ENCODE measurements around the gene MRPS33. TPM values are rescaled to one million over a fixed set of nuclear protein-coding genes. Genes with fewer than 3 reads are reported as not detected.

MRPS33 gene
- total and polyA plus RNA-seq, 2 of the 8 experiments (the other 6 are each of a cell fraction or from before 2014, with no cell fraction given) = 22.9 to 62.6 TPM

DNA sequence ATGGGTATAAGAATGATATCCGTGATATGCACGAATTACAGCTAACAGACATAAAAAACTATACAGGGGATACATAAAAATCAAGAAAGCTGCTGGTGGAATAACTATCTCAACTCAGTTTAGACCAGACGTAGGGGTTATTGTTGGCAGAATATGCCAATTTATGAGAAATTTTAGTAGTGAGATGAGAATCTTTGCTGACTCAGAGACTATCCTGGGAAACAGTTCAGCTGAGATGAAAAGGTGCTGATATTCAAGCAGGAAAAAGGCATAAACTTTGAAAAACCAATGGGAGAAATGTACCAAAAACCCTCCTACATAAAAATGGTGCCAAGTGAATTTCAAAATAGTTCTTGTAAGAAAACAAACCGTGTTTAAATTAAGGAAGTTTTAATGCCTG, 3.3 kb downstream of the MRPS33 start:
- Histone ChIP-seq H4K91ac (replicated peaks; ENCODE audit: insufficient read length, low read length) (no peak overlapping the region), H3K18ac (ENCODE audit: extremely low read depth, low read length) (no peak overlapping the region), H4K5ac (ENCODE audit: insufficient read length, low read depth, low read length) (no peak overlapping the region), H2BK20ac (ENCODE audit: low read length) (no peak overlapping the region), H4K8ac (ENCODE audit: extremely low read depth, insufficient read depth, low read length) (no peak overlapping the region), H3K36me3 (ENCODE audit: control insufficient read depth in 2 of 4, insufficient read depth in 4 of 4, low read length in 3 of 4) (peaks cover 0 to 19% (median 12%) of the 10 kb centered on the region in 4 experiments; a peak in 5 of 8 replicates), H2BK5ac (ENCODE audit: low read depth, low read length) (no peak overlapping the region), H2AK5ac (ENCODE audit: low read depth, low read length) (no peak overlapping the region), H2AFZ (ENCODE audit: low read length) (no peak overlapping the region), H3K79me1 (ENCODE audit: low read depth, low read length) (no peaks in the 10 kb centered on the region; the same call in 1 of the 2 replicates), H3K4ac (replicated peaks; ENCODE audit: insufficient read length, low read depth, low read length) (no peak overlapping the region), H3K14ac (ENCODE audit: insufficient read length) (no peak overlapping the region), H3K79me2 (ENCODE audit: control insufficient read depth in 1 of 2, insufficient read depth in 2 of 2, low read length in 2 of 2) (peaks cover 0 to 21% of the 10 kb centered on the region in 2 experiments; a peak in 3 of 4 replicates), H3K4me3 (ENCODE audit: extremely low read depth in 1 of 4, insufficient read depth in 2 of 4, low read depth in 3 of 4, low read length in 4 of 4) (no peak overlapping the region), H3K27ac (ENCODE audit: low read depth, low read length) (no peak overlapping the region), H3K56ac (replicated peaks; ENCODE audit: insufficient read length, low read depth, low read length) (no peak overlapping the region), H4K20me1 (replicated peaks in 1 of 2; ENCODE audit: control insufficient read depth in 1 of 2, insufficient read depth in 2 of 2, low read length in 2 of 2) (peaks cover 0 to 1% of the 10 kb centered on the region in 2 experiments), H3K9me3 (ENCODE audit: insufficient read depth in 2 of 2, low read depth in 1 of 2, low read length in 1 of 2) (no peaks in the 10 kb centered on the region), H3K27me3 (replicated peaks in 1 of 4; ENCODE audit: control insufficient read depth in 3 of 4, extremely low read depth in 1 of 4, insufficient read depth in 3 of 4, low read length in 3 of 4) (no peaks in the 10 kb centered on the region), H2BK12ac (ENCODE audit: low read depth, low read length) (no peak overlapping the region), H3K4me1 (replicated peaks in 1 of 4; ENCODE audit: control insufficient read depth in 3 of 4, insufficient read depth in 4 of 4, low read length in 3 of 4) (no peaks in the 10 kb centered on the region; a peak in 1 of 7 replicates), H3K23me2 (ENCODE audit: low read depth, low read length) (no peaks in the 10 kb centered on the region), H3K9ac (replicated peaks in 1 of 4; ENCODE audit: extremely low read depth in 1 of 4, low read depth in 3 of 4, low read length in 3 of 4) (no peak overlapping the region), H2BK15ac (ENCODE audit: low read length) (no peak overlapping the region), H3K23ac (ENCODE audit: insufficient read length) (no peak overlapping the region), H2BK120ac (replicated peaks; ENCODE audit: low read depth, low read length) (no peak overlapping the region), H3K4me2 (ENCODE audit: insufficient read depth in 1 of 2, low read depth in 2 of 2, low read length in 2 of 2) (no peak overlapping the region)
- POLR2A ChIA-PET (ENCODE audit: partially characterized antibody) = interaction anchor here (0.9 to 1.0 kb wide), 2 partner anchors 12 to 202 kb away, joined by 3 read pairs; no protein-coding TSS in a partner anchor
- no peak for FAIRE-seq
- WGBS, 2 experiments (ENCODE audit: extremely low coverage in 1 of 2, insufficient coverage in 1 of 2, insufficient read length in 1 of 2, insufficient replicate concordance in 2 of 2, low coverage in 1 of 2, low lambda C conversion rate in 2 of 2, missing lambda C conversion rate in 1 of 2) = 78% methylated on average over 4 of the region's 4 CpGs; no CpG with 5 or more reads in 1 of the 2 experiments
- CTCF ChIA-PET (ENCODE audit: partially characterized antibody) = interaction anchor here (0.7 to 5.1 kb wide), 24 partner anchors 8 to 643 kb away, joined by 3 to 39 read pairs (median 3); no protein-coding TSS in a partner anchor
- no peak for DNase-seq (ENCODE audit: low read depth in 1 of 2, low spot score in 2 of 2)
- TF ChIP-seq CTBP2 (IDR thresholded peaks at IDR 0.05; ENCODE audit: borderline replicate concordance, insufficient read depth, insufficient read length, low read length) (no peak), SAP30 (IDR thresholded peaks at IDR 0.05; ENCODE audit: insufficient read depth, insufficient replicate concordance, low read length) (no peak), GABPA (IDR thresholded peaks at IDR 0.05; ENCODE audit: borderline replicate concordance, insufficient read depth, low read length) (no peak), EGR1 (IDR thresholded peaks at IDR 0.05; ENCODE audit: borderline replicate concordance, low read depth, low read length) (no peak), YY1 (IDR thresholded peaks at IDR 0.05; ENCODE audit: low read depth, low read length) (no peak), KDM1A (IDR thresholded peaks at IDR 0.05; ENCODE audit: borderline replicate concordance, low read length) (no peak), CREB1 (IDR thresholded peaks at IDR 0.05) (no peak), SRF (IDR thresholded peaks at IDR 0.05; ENCODE audit: low read depth, low read length) (no peak), TEAD4 (IDR thresholded peaks at IDR 0.05; ENCODE audit: low read depth, low read length) (no peak), SP2 (IDR thresholded peaks at IDR 0.05; ENCODE audit: low read length) (no peak), CBX8 (IDR thresholded peaks at IDR 0.05; ENCODE audit: borderline replicate concordance, low read depth, low read length) (no peak), ASH2L (IDR thresholded peaks at IDR 0.05; ENCODE audit: low read length) (no peak), MAX (IDR thresholded peaks at IDR 0.05) (no peak), SIN3A (conservative IDR thresholded peaks at IDR 0.05 in 1 of 2, IDR thresholded peaks at IDR 0.05 in 1 of 2; ENCODE audit: low read depth in 1 of 2, low read length in 2 of 2) (no peak)

All from H1 (cell line).